ENCODE measurements around the gene PTPA.

PTPA gene

DNA sequence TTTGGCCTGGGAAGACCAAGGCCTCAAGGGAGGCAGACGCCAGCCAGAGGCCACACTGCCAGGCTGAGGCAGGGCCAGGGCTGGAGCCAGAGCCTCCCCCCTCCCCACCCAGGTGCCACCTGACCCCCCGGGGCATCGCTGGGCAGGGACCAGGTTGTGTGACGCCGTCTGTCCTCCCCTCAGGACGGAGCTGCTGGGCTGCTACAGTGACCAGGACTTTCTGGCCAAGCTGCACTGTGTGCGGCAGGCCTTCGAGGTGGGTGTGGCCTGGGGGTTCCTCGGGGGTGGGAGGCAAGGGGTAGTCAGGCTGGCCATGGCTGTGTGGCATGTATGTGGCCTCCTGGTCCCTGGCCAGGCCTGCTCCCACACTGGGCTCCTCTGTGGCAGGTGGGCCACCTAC is 48.2 kb upstream of the PTPA start:
- POLR2A ChIA-PET: interaction anchor here (0.6 kb wide), 1 partner anchor 1213 kb away, joined by 3 read pairs; no protein-coding TSS in a partner anchor
- Histone ChIP-seq H3K4me1 (ENCODE audit: control insufficient read depth, insufficient read depth, low read length) (no peaks in the 10 kb centered on the region), H3K27ac (ENCODE audit: extremely low read depth, low read depth, low read length) (no peak overlapping the region), H3K36me3 (ENCODE audit: control insufficient read depth in 2 of 2, insufficient read depth in 1 of 2, low read length in 2 of 2) (peaks cover 4 to 68% of the 10 kb centered on the region in 2 experiments; a peak in 2 of 3 replicates), H3K4me3 (ENCODE audit: low read depth, low read length) (no peak overlapping the region), H3K9me3 (ENCODE audit: control insufficient read depth, insufficient read depth, low read depth, low read length) (no peaks in the 10 kb centered on the region)
- TF ChIP-seq PRDM4 (tag by site-specific recombination; IDR thresholded peaks at IDR 0.05): no peak
- TF ChIP-seq, protein P1, sequence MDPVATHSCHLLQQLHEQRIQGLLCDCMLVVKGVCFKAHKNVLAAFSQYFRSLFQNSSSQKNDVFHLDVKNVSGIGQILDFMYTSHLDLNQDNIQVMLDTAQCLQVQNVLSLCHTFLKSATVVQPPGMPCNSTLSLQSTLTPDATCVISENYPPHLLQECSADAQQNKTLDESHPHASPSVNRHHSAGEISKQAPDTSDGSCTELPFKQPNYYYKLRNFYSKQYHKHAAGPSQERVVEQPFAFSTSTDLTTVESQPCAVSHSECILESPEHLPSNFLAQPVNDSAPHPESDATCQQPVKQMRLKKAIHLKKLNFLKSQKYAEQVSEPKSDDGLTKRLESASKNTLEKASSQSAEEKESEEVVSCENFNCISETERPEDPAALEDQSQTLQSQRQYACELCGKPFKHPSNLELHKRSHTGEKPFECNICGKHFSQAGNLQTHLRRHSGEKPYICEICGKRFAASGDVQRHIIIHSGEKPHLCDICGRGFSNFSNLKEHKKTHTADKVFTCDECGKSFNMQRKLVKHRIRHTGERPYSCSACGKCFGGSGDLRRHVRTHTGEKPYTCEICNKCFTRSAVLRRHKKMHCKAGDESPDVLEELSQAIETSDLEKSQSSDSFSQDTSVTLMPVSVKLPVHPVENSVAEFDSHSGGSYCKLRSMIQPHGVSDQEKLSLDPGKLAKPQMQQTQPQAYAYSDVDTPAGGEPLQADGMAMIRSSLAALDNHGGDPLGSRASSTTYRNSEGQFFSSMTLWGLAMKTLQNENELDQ (tag by site-specific recombination; IDR thresholded peaks at IDR 0.05; ENCODE audit: low read depth): no peak
- TF ChIP-seq ZIC2 (tag by site-specific recombination; IDR thresholded peaks at IDR 0.05): no peak
- TF ChIP-seq ZNF585B (tag by site-specific recombination; IDR thresholded peaks at IDR 0.05): no peak
- TF ChIP-seq, protein P2, sequence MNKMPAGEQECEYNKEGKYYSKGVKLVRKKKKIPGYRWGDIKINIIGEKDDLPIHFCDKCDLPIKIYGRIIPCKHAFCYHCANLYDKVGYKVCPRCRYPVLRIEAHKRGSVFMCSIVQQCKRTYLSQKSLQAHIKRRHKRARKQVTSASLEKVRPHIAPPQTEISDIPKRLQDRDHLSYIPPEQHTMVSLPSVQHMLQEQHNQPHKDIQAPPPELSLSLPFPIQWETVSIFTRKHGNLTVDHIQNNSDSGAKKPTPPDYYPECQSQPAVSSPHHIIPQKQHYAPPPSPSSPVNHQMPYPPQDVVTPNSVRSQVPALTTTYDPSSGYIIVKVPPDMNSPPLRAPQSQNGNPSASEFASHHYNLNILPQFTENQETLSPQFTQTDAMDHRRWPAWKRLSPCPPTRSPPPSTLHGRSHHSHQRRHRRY (tag by site-specific recombination; IDR thresholded peaks at IDR 0.05): no peak
- 0 out of 2 replicates have a peak, but pooled peaks have one; percentile 23 for TF ChIP-seq KLF9 (tag by site-specific recombination; IDR thresholded peaks at IDR 0.05; ENCODE audit: low read depth)
- TF ChIP-seq BCL11A (tag by site-specific recombination; IDR thresholded peaks at IDR 0.05; ENCODE audit: low read depth): no peak
- no peak for TF ChIP-seq ZFP37 (tag by site-specific recombination; IDR thresholded peaks at IDR 0.05)
- no peak for TF ChIP-seq ZNF555 (tag by site-specific recombination; conservative IDR thresholded peaks at IDR 0.05)
- CTCF ChIA-PET: no interaction called here

- Histone ChIP-seq H3K27ac (ENCODE audit: extremely low read depth, low read depth, low read length) (no peak overlapping the region), H3K4me3 (ENCODE audit: low read depth, low read length) (no peak overlapping the region), H3K4me1 (ENCODE audit: control insufficient read depth, insufficient read depth, low read length) (no peaks in the 10 kb centered on the region), H3K36me3 (ENCODE audit: control insufficient read depth in 2 of 2, insufficient read depth in 1 of 2, low read length in 2 of 2) (peaks cover 4 to 71% of the 10 kb centered on the region in 2 experiments; a peak in 2 of 3 replicates), H3K9me3 (ENCODE audit: control insufficient read depth, insufficient read depth, low read depth, low read length) (no peaks in the 10 kb centered on the region)
- POLR2A ChIA-PET: no interaction called here
- CTCF ChIA-PET: no interaction called here
- TF ChIP-seq ZNF184 (tag by site-specific recombination; IDR thresholded peaks at IDR 0.05) (no peak), ZNF10 (tag by site-specific recombination; IDR thresholded peaks at IDR 0.05) (no peak), ZNF426 (tag by site-specific recombination; IDR thresholded peaks at IDR 0.05) (no peak), ZFHX2 (tag by site-specific recombination; conservative IDR thresholded peaks at IDR 0.05) (no peak), ZNF16 (tag by site-specific recombination; IDR thresholded peaks at IDR 0.05; ENCODE audit: low read depth) (no peak), ZNF433 (tag by site-specific recombination; IDR thresholded peaks at IDR 0.05; ENCODE audit: low read depth) (no peak), ZNF585B (tag by site-specific recombination; IDR thresholded peaks at IDR 0.05) (no peak), ZNF404 (tag by site-specific recombination; IDR thresholded peaks at IDR 0.05) (no peak), ZNF670 (tag by site-specific recombination; IDR thresholded peaks at IDR 0.05; ENCODE audit: low read depth) (no peak), ZNF76 (tag by site-specific recombination; IDR thresholded peaks at IDR 0.05; ENCODE audit: borderline replicate concordance, low read depth) (no peak), KLF10 (tag by site-specific recombination; IDR thresholded peaks at IDR 0.05) (no peak), BCL11B (tag by site-specific recombination; IDR thresholded peaks at IDR 0.05; ENCODE audit: low read depth) (no peak), ZNF174 (tag by site-specific recombination; IDR thresholded peaks at IDR 0.05) (no peak), ZNF138 (tag by site-specific recombination; IDR thresholded peaks at IDR 0.05; ENCODE audit: borderline replicate concordance) (no peak), ZNF324 (tag by site-specific recombination; IDR thresholded peaks at IDR 0.05) (no peak)
- TF ChIP-seq, protein P3, sequence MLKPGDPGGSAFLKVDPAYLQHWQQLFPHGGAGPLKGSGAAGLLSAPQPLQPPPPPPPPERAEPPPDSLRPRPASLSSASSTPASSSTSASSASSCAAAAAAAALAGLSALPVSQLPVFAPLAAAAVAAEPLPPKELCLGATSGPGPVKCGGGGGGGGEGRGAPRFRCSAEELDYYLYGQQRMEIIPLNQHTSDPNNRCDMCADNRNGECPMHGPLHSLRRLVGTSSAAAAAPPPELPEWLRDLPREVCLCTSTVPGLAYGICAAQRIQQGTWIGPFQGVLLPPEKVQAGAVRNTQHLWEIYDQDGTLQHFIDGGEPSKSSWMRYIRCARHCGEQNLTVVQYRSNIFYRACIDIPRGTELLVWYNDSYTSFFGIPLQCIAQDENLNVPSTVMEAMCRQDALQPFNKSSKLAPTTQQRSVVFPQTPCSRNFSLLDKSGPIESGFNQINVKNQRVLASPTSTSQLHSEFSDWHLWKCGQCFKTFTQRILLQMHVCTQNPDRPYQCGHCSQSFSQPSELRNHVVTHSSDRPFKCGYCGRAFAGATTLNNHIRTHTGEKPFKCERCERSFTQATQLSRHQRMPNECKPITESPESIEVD (tag by site-specific recombination; IDR thresholded peaks at IDR 0.05): no peak
- TF ChIP-seq, protein P4, sequence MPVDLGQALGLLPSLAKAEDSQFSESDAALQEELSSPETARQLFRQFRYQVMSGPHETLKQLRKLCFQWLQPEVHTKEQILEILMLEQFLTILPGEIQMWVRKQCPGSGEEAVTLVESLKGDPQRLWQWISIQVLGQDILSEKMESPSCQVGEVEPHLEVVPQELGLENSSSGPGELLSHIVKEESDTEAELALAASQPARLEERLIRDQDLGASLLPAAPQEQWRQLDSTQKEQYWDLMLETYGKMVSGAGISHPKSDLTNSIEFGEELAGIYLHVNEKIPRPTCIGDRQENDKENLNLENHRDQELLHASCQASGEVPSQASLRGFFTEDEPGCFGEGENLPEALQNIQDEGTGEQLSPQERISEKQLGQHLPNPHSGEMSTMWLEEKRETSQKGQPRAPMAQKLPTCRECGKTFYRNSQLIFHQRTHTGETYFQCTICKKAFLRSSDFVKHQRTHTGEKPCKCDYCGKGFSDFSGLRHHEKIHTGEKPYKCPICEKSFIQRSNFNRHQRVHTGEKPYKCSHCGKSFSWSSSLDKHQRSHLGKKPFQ (tag by site-specific recombination; IDR thresholded peaks at IDR 0.05): no peak
Observed at GRCh38 chr9:129064499-129064908, 46.7 kb upstream of the PTPA start.

Data from HEK293 (cell line).